SHP77 treated with DMSO at 0.1 percent for 48 hours (cell line): Measurements from ENCODE around the gene ABL1.

Source experiments
- DNase-seq: peaks from one replicate; lab custom pipeline; 2025; lab: John Stamatoyannopoulos, UW

Gene ABL1

GRCh38 chr9:130849356-130849755 lies 14.3 kb downstream of the ABL1 start:
- DNase-seq = no peak

GRCh38 chr9:130852801-130853200 lies 17.7 kb downstream of the ABL1 start:
- no peak for DNase-seq

GRCh38 chr9:130854092-130854491 lies 19.0 kb downstream of the ABL1 start:
- no peak for DNase-seq

GRCh38 chr9:130854835-130855234 lies 19.8 kb downstream of the ABL1 start:
- no peak for DNase-seq

GRCh38 chr9:130856474-130856873 lies 21.4 kb downstream of the ABL1 start:
- no peak for DNase-seq

- no peak for DNase-seq
These were observed 23.0 kb downstream of the ABL1 start for GRCh38 chr9:130857864-130858738.

- no peak for DNase-seq
These were observed 24.0 kb downstream of the ABL1 start for GRCh38 chr9:130858739-130859705.

- DNase-seq = no peak
These were observed 25.6 kb downstream of the ABL1 start for GRCh38 chr9:130860458-130861316.

GRCh38 chr9:130861372-130862180 lies 26.5 kb downstream of the ABL1 start:
- no peak for DNase-seq

GRCh38 chr9:130862217-130862616 lies 27.2 kb downstream of the ABL1 start:
- no peak for DNase-seq

GRCh38 chr9:130862747-130863146 lies 27.7 kb downstream of the ABL1 start:
- no peak for DNase-seq

- no peak for DNase-seq
These were observed 29.5 kb downstream of the ABL1 start for GRCh38 chr9:130864541-130864940.

- DNase-seq = no peak
These were observed 30.9 kb downstream of the ABL1 start for GRCh38 chr9:130865921-130866320.

- peak; percentile 81 for DNase-seq
These were observed 31.5 kb downstream of the ABL1 start for GRCh38 chr9:130866474-130866965.

GRCh38 chr9:130867556-130867955 lies 32.5 kb downstream of the ABL1 start:
- DNase-seq = no peak

- DNase-seq = no peak
These were observed 33.2 kb downstream of the ABL1 start for GRCh38 chr9:130868230-130868629.

GRCh38 chr9:130869250-130869649 lies 34.2 kb downstream of the ABL1 start:
- DNase-seq = no peak

GRCh38 chr9:130870491-130871381 lies 35.7 kb downstream of the ABL1 start:
- DNase-seq = no peak

- no peak for DNase-seq
These were observed 36.5 kb downstream of the ABL1 start for GRCh38 chr9:130871395-130872062.
